Endothelial cell (in vitro differentiated cells): ENCODE measurements around the gene THEMIS2. TPM values are rescaled to one million over a fixed set of nuclear protein-coding genes. Genes with fewer than 3 reads are reported as not detected.

Source experiments
- DNase-seq: peaks from one replicate; pipeline ENCODE4 v3.0.0; 2021; ENCODE audit warnings: low spot score
- H3K27ac Mint-ChIP-seq: one replicate; pipeline ENCODE4 v1.8.0; 2021; ENCODE audit warnings: mixed read lengths, inconsistent platforms; ENCODE audit not compliant: unreplicated experiment
- H3K27me3 Mint-ChIP-seq: one replicate; pipeline ENCODE4 v1.8.0; 2021; ENCODE audit warnings: mild to moderate bottlenecking, moderate library complexity, mixed read lengths, inconsistent platforms; ENCODE audit not compliant: unreplicated experiment
- H3K36me3 Mint-ChIP-seq: one replicate; pipeline ENCODE4 v1.8.0; 2021; ENCODE audit warnings: mild to moderate bottlenecking, low read depth, mixed read lengths, inconsistent platforms; ENCODE audit not compliant: unreplicated experiment
- H3K4me1 Mint-ChIP-seq: one replicate; pipeline ENCODE4 v1.8.0; 2021; ENCODE audit warnings: mild to moderate bottlenecking, mixed read lengths, inconsistent platforms; ENCODE audit not compliant: unreplicated experiment
- H3K4me3 Mint-ChIP-seq: one replicate; pipeline ENCODE4 v1.8.0; 2021; ENCODE audit warnings: mild to moderate bottlenecking, mixed read lengths, inconsistent platforms; ENCODE audit not compliant: unreplicated experiment
- H3K9me3 Mint-ChIP-seq: one replicate; pipeline ENCODE4 v1.8.0; 2021; ENCODE audit warnings: mixed read lengths, inconsistent platforms; ENCODE audit not compliant: unreplicated experiment
- CTCF ChIP-seq: fragments of 200-600 bp; sonication (generic); IDR thresholded peaks from one replicate; pipeline ENCODE4 v1.5.0; 2021; ENCODE audit warnings: antibody characterized with exemption; ENCODE audit not compliant: unreplicated experiment
- total RNA-seq: library from RNA; stranded (reverse); fragmentation: NEBNext Ultra II Directional; extraction: Animal tissue kit (Norgen Biotek cat#: 25700); gene quantifications from one replicate; pipeline ENCODE4 v1.2.1, GENCODE V29; 2021; ENCODE audit not compliant: unreplicated experiment

THEMIS2 gene
- total RNA-seq, 1 donor from 2014 or later, result 9.6 TPM

GRCh38 chr1:27883536-27883935 lies 11.2 kb downstream of the THEMIS2 start:
- Mint-ChIP-seq H3K27me3 (peaks cover 3% of the 10 kb centered on the region), H3K9me3 (no peaks in the 10 kb centered on the region), H3K4me1 (peaks cover 17% of the 10 kb centered on the region), H3K36me3 (peaks cover 24% of the 10 kb centered on the region), H3K4me3 (no peak overlapping the region), H3K27ac (no peak overlapping the region)
- no peak for DNase-seq
- no peak for TF ChIP-seq CTCF

GRCh38 chr1:27884006-27884954 lies 11.9 kb downstream of the THEMIS2 start:
- Mint-ChIP-seq H3K9me3 (no peaks in the 10 kb centered on the region), H3K4me1 (peaks cover 16% of the 10 kb centered on the region), H3K4me3 (no peak overlapping the region), H3K27ac (no peak overlapping the region), H3K36me3 (peaks cover 24% of the 10 kb centered on the region), H3K27me3 (peaks cover 3% of the 10 kb centered on the region)
- no peak for TF ChIP-seq CTCF
- DNase-seq, result no peak

GRCh38 chr1:27885114-27885528 lies 12.8 kb downstream of the THEMIS2 start:
- H3K36me3 Mint-ChIP-seq, result peaks cover 24% of the 10 kb centered on the region
- DNase-seq, result no peak
- peaks cover 16% of the 10 kb centered on the region for H3K4me1 Mint-ChIP-seq
- H3K27ac Mint-ChIP-seq, result peak overlapping the region; percentile 32
- H3K27me3 Mint-ChIP-seq, result peaks cover 3% of the 10 kb centered on the region
- TF ChIP-seq CTCF, result no peak
- H3K9me3 Mint-ChIP-seq, result no peaks in the 10 kb centered on the region
- H3K4me3 Mint-ChIP-seq, result no peak overlapping the region

- Mint-ChIP-seq H3K36me3 (peaks cover 24% of the 10 kb centered on the region), H3K4me1 (peaks cover 16% of the 10 kb centered on the region), H3K27ac (no peak overlapping the region), H3K27me3 (peaks cover 3% of the 10 kb centered on the region), H3K4me3 (peak overlapping the region; percentile 42), H3K9me3 (no peaks in the 10 kb centered on the region)
- no peak for TF ChIP-seq CTCF
- no peak for DNase-seq
Observed at GRCh38 chr1:27885621-27886352, 13.4 kb downstream of the THEMIS2 start.

- no peak for TF ChIP-seq CTCF
- DNase-seq, result no peak
- Mint-ChIP-seq H3K9me3 (no peaks in the 10 kb centered on the region), H3K36me3 (peaks cover 23% of the 10 kb centered on the region), H3K27ac (no peak overlapping the region), H3K4me3 (peak overlapping the region; percentile 42), H3K27me3 (peaks cover 1% of the 10 kb centered on the region), H3K4me1 (peaks cover 16% of the 10 kb centered on the region)
Observed at GRCh38 chr1:27886353-27886679, 14.0 kb downstream of the THEMIS2 start.
